ENCODE results near the gene NLRP8. TPM values are rescaled to one million over a fixed set of nuclear protein-coding genes. Genes with fewer than 3 reads are reported as not detected.

Gene NLRP8
- total and polyA plus RNA-seq, 2 experiments from 2014 or later = not detected

- no peak for TF ChIP-seq REST (IDR thresholded peaks at IDR 0.05; ENCODE audit: unreplicated experiment)
- no peak for TF ChIP-seq NANOG (IDR thresholded peaks at IDR 0.05; ENCODE audit: borderline replicate concordance)
- TF ChIP-seq POLR2AphosphoS5 (IDR thresholded peaks at IDR 0.05; ENCODE audit: low read depth) = no peak
- TF ChIP-seq EZH2phosphoT487 (IDR thresholded peaks at IDR 0.05; ENCODE audit: unreplicated experiment) = no peak
- TF ChIP-seq CTCF (conservative IDR thresholded peaks at IDR 0.05; ENCODE audit: low read depth in 2 of 2) = no peak
- TF ChIP-seq JUNB (IDR thresholded peaks at IDR 0.05; ENCODE audit: unreplicated experiment) = no peak
These were observed 34.7 kb upstream of the NLRP8 start (continued) for GRCh38 chr19:55912916-55913315.

GRCh38 chr19:55913643-55914268 lies 33.9 kb upstream of the NLRP8 start:
- H3K36me3 ChIP-seq (ENCODE audit: insufficient read depth) = peaks cover 6% of the 10 kb centered on the region
- H2AFZ ChIP-seq = no peak overlapping the region
- DNase-seq (ENCODE audit: low spot score) (no peak), ATAC-seq (no peak)
- H3K27me3 ChIP-seq (ENCODE audit: insufficient read depth) = no peaks in the 10 kb centered on the region
- Mint-ChIP-seq H3K4me3 (no peak overlapping the region), H3K4me1 (no peaks in the 10 kb centered on the region), H3K27me3 (ENCODE audit: insufficient read depth, low read depth, poor library complexity) (no peaks in the 10 kb centered on the region), H3K36me3 (ENCODE audit: low read depth) (peaks cover 40% of the 10 kb centered on the region), H3K27ac (no peak overlapping the region), H3K9me3 (peaks cover 98% of the 10 kb centered on the region)
- no peak overlapping the region for H3K4me2 ChIP-seq
- no peaks in the 10 kb centered on the region for H3F3A ChIP-seq (replicated peaks; ENCODE audit: low read depth)
- TF ChIP-seq CTCF (conservative IDR thresholded peaks at IDR 0.05; ENCODE audit: low read depth in 2 of 2) (peak; percentile 9 to 19; a peak in 1 of 4 replicates), NANOG (IDR thresholded peaks at IDR 0.05; ENCODE audit: borderline replicate concordance) (no peak)
- no peak overlapping the region for H3K4me3 ChIP-seq
- H4K20me1 ChIP-seq (replicated peaks; ENCODE audit: insufficient read depth) = no peaks in the 10 kb centered on the region
- H3K79me2 ChIP-seq (replicated peaks; ENCODE audit: insufficient read depth) = no peaks in the 10 kb centered on the region
- no peak overlapping the region for H3K27ac ChIP-seq (ENCODE audit: low read depth)
- H3K9me2 ChIP-seq (ENCODE audit: insufficient read depth) = no peaks in the 10 kb centered on the region
- no peaks in the 10 kb centered on the region for H3K4me1 ChIP-seq (ENCODE audit: insufficient read depth)
